Gastroesophageal sphincter (tissue), 3 donors: Measurements from ENCODE around the gene BTBD9.

ENCODE experiments used
- EP300 ChIP-seq: sonication (generic); formaldehyde crosslinking; IDR thresholded peaks from one replicate; pipeline ENCODE4 v1.6.1; 2017; ENCODE audit warnings: antibody characterized with exemption, mild to moderate bottlenecking
- TF ChIP-seq, protein P1 (sequence below), 4 experiments: fragments of 200-600 bp in 2 of 4; fragments of 450-650 bp in 2 of 4; sonication (generic) in 1 of 4; IDR thresholded peaks; one replicate each; pipeline ENCODE4 v1.5.1; 2017 to 2019; ENCODE audit warnings: antibody characterized with exemption in 4 of 4, mild to moderate bottlenecking in 2 of 4, moderate library complexity in 2 of 4

DNA sequence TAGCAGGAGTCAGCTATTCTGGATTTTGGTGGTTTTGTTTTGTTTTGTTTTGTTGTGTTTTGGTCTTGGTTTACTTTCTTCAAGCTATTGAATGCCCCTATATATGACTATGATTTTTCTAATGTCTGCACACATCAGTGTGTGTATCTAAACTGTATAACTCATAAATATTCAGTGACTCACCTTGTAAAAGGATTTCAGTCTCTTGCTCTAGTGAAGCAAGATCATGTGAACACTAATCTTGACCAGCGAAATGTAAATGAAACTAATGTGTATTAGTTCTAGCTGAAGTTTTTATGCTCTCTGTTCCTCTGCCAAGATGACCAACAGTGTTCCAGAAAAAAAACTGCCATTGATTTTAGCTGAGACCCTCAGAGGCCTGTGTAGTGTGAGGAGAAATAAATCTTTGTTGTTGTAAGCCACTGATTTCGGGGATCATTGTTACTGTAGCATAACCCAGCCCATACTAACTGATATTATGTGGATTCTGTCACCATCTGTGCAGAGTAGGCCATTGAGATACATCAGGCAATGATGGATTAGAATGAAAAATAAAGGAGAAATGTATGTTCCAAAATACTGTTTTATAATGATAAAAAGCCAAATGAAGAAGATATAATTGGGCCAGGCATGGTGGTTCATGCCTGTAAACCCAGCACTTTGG lies 11.5 kb upstream of the BTBD9 start:
- TF ChIP-seq, protein P1, sequence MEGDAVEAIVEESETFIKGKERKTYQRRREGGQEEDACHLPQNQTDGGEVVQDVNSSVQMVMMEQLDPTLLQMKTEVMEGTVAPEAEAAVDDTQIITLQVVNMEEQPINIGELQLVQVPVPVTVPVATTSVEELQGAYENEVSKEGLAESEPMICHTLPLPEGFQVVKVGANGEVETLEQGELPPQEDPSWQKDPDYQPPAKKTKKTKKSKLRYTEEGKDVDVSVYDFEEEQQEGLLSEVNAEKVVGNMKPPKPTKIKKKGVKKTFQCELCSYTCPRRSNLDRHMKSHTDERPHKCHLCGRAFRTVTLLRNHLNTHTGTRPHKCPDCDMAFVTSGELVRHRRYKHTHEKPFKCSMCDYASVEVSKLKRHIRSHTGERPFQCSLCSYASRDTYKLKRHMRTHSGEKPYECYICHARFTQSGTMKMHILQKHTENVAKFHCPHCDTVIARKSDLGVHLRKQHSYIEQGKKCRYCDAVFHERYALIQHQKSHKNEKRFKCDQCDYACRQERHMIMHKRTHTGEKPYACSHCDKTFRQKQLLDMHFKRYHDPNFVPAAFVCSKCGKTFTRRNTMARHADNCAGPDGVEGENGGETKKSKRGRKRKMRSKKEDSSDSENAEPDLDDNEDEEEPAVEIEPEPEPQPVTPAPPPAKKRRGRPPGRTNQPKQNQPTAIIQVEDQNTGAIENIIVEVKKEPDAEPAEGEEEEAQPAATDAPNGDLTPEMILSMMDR (IDR thresholded peaks at IDR 0.05) = no peak
- TF ChIP-seq EP300 = no peak
